ENCODE data around the gene MAGI2.

Gene MAGI2

GRCh38 chr7:78037603-78038002 is 1415.9 kb downstream of the MAGI2 start:
- Histone ChIP-seq H3K4me3 (ENCODE audit: low read depth in 1 of 2, low read length in 2 of 2) (no peak overlapping the region), H3K4me2 (ENCODE audit: insufficient read depth, low read length) (no peak overlapping the region), H3K9me3 (ENCODE audit: insufficient read depth, low read length, severe bottlenecking) (no peaks in the 10 kb centered on the region), H4K20me1 (ENCODE audit: insufficient read depth, low read length) (no peaks in the 10 kb centered on the region), H3K79me2 (ENCODE audit: insufficient read depth, low read length) (no peaks in the 10 kb centered on the region), H3K4me1 (ENCODE audit: insufficient read depth, low read length) (no peaks in the 10 kb centered on the region), H3K27ac (ENCODE audit: low read length) (no peak overlapping the region), H3K9ac (ENCODE audit: low read depth, low read length) (no peak overlapping the region), H2AFZ (ENCODE audit: low read depth, low read length) (no peak overlapping the region), H3K27me3 (ENCODE audit: insufficient read depth, low read length, poor library complexity) (peaks cover 14% of the 10 kb centered on the region), H3K36me3 (ENCODE audit: insufficient read depth, low read length) (no peaks in the 10 kb centered on the region)
- no peak for ATAC-seq (ENCODE audit: insufficient read depth, low read depth)
- DNase-seq, result no peak
- TF ChIP-seq CTCF (IDR thresholded peaks at IDR 0.05; ENCODE audit: borderline replicate concordance, extremely low read depth, low read length, poor library complexity, severe bottlenecking) (no peak), EZH2 (IDR thresholded peaks at IDR 0.05; ENCODE audit: borderline replicate concordance, low read depth, low read length, severe bottlenecking) (no peak)

- no peaks in the 10 kb centered on the region for H3K4me1 ChIP-seq (ENCODE audit: insufficient read depth, low read length)
- H3K9me3 ChIP-seq (ENCODE audit: insufficient read depth, low read length, severe bottlenecking), result no peaks in the 10 kb centered on the region
- no peaks in the 10 kb centered on the region for H3K36me3 ChIP-seq (ENCODE audit: insufficient read depth, low read length)
- H3K9ac ChIP-seq (ENCODE audit: low read depth, low read length), result no peak overlapping the region
- DNase-seq, result no peak
- H2AFZ ChIP-seq (ENCODE audit: low read depth, low read length), result no peak overlapping the region
- no peak overlapping the region for H3K4me2 ChIP-seq (ENCODE audit: insufficient read depth, low read length)
- no peaks in the 10 kb centered on the region for H4K20me1 ChIP-seq (ENCODE audit: insufficient read depth, low read length)
- peaks cover 19% of the 10 kb centered on the region for H3K27me3 ChIP-seq (ENCODE audit: insufficient read depth, low read length, poor library complexity)
- H3K27ac ChIP-seq (ENCODE audit: low read length), result no peak overlapping the region
- no peaks in the 10 kb centered on the region for H3K79me2 ChIP-seq (ENCODE audit: insufficient read depth, low read length)
- no peak overlapping the region for H3K4me3 ChIP-seq (ENCODE audit: low read depth in 1 of 2, low read length in 2 of 2)
- ATAC-seq (ENCODE audit: insufficient read depth, low read depth), result no peak
- TF ChIP-seq CTCF (IDR thresholded peaks at IDR 0.05; ENCODE audit: borderline replicate concordance, extremely low read depth, low read length, poor library complexity, severe bottlenecking), result no peak
- no peak for TF ChIP-seq EZH2 (IDR thresholded peaks at IDR 0.05; ENCODE audit: borderline replicate concordance, low read depth, low read length, severe bottlenecking)
Measured at GRCh38 chr7:78033410-78033809, 1420.1 kb downstream of the MAGI2 start.

GRCh38 chr7:78026492-78026891 is 1427.0 kb downstream of the MAGI2 start:
- H2AFZ ChIP-seq (ENCODE audit: low read depth, low read length), result no peak overlapping the region
- no peak overlapping the region for H3K4me3 ChIP-seq (ENCODE audit: low read depth in 1 of 2, low read length in 2 of 2)
- H3K27me3 ChIP-seq (ENCODE audit: insufficient read depth, low read length, poor library complexity), result peaks cover 20% of the 10 kb centered on the region
- H3K79me2 ChIP-seq (ENCODE audit: insufficient read depth, low read length), result no peaks in the 10 kb centered on the region
- no peak overlapping the region for H3K27ac ChIP-seq (ENCODE audit: low read length)
- ATAC-seq (ENCODE audit: insufficient read depth, low read depth), result no peak
- no peaks in the 10 kb centered on the region for H3K4me1 ChIP-seq (ENCODE audit: insufficient read depth, low read length)
- H3K9ac ChIP-seq (ENCODE audit: low read depth, low read length), result no peak overlapping the region
- no peaks in the 10 kb centered on the region for H3K9me3 ChIP-seq (ENCODE audit: insufficient read depth, low read length, severe bottlenecking)
- no peaks in the 10 kb centered on the region for H3K36me3 ChIP-seq (ENCODE audit: insufficient read depth, low read length)
- TF ChIP-seq EZH2 (IDR thresholded peaks at IDR 0.05; ENCODE audit: borderline replicate concordance, low read depth, low read length, severe bottlenecking) (no peak), CTCF (IDR thresholded peaks at IDR 0.05; ENCODE audit: borderline replicate concordance, extremely low read depth, low read length, poor library complexity, severe bottlenecking) (no peak)
- H3K4me2 ChIP-seq (ENCODE audit: insufficient read depth, low read length), result no peak overlapping the region
- DNase-seq, result no peak
- no peaks in the 10 kb centered on the region for H4K20me1 ChIP-seq (ENCODE audit: insufficient read depth, low read length)

GRCh38 chr7:78024591-78024990 is 1428.9 kb downstream of the MAGI2 start:
- Histone ChIP-seq H3K9ac (ENCODE audit: low read depth, low read length) (no peak overlapping the region), H3K4me2 (ENCODE audit: insufficient read depth, low read length) (no peak overlapping the region), H3K27ac (ENCODE audit: low read length) (no peak overlapping the region), H3K36me3 (ENCODE audit: insufficient read depth, low read length) (no peaks in the 10 kb centered on the region), H3K79me2 (ENCODE audit: insufficient read depth, low read length) (no peaks in the 10 kb centered on the region), H3K27me3 (ENCODE audit: insufficient read depth, low read length, poor library complexity) (peaks cover 26% of the 10 kb centered on the region), H3K4me1 (ENCODE audit: insufficient read depth, low read length) (peaks cover 2% of the 10 kb centered on the region; the same call in 1 of the 2 replicates), H3K9me3 (ENCODE audit: insufficient read depth, low read length, severe bottlenecking) (no peaks in the 10 kb centered on the region), H4K20me1 (ENCODE audit: insufficient read depth, low read length) (no peaks in the 10 kb centered on the region), H2AFZ (ENCODE audit: low read depth, low read length) (no peak overlapping the region), H3K4me3 (ENCODE audit: low read depth in 1 of 2, low read length in 2 of 2) (no peak overlapping the region)
- DNase-seq (no peak), ATAC-seq (ENCODE audit: insufficient read depth, low read depth) (no peak)
- TF ChIP-seq EZH2 (IDR thresholded peaks at IDR 0.05; ENCODE audit: borderline replicate concordance, low read depth, low read length, severe bottlenecking) (no peak), CTCF (IDR thresholded peaks at IDR 0.05; ENCODE audit: borderline replicate concordance, extremely low read depth, low read length, poor library complexity, severe bottlenecking) (no peak)

Data from DND-41 (cell line).